HTR-8/SVneo (cell line): Measurements from ENCODE around the gene LTB4R2.

Experiments used
- DNase-seq: peaks from one replicate; pipeline ENCODE4 v3.0.0; 2011; ENCODE audit warnings: low spot score, mixed read lengths; ENCODE audit not compliant: insufficient read length
- FAIRE-seq: peaks from 2 replicates; lab custom pipeline; 2011; peaks lifted over from hg19 to GRCh38; lab: Jason Lieb, UNC

The LTB4R2 gene

DNA sequence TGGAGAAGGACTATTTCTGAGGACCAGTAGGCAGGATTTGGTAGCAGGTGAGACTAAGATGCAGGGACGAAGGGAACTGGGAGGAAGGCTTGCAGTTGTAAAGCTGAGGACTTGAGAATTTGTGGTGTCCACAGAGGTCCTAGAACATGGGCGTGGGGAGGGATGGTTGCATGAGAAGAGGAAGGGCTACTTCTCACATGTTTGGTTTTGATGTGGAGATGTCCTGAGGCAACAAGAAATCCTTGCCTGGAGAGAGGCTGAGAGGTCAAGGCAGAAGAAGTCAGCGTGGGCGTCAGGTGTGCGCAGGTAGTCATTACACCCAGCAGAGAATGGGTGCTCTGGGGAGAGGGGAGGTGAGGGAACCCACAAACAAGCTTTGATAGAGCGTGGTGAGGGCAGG is 32.9 kb upstream of the LTB4R2 start:
- DNase-seq: no peak
- no peak for FAIRE-seq

DNA sequence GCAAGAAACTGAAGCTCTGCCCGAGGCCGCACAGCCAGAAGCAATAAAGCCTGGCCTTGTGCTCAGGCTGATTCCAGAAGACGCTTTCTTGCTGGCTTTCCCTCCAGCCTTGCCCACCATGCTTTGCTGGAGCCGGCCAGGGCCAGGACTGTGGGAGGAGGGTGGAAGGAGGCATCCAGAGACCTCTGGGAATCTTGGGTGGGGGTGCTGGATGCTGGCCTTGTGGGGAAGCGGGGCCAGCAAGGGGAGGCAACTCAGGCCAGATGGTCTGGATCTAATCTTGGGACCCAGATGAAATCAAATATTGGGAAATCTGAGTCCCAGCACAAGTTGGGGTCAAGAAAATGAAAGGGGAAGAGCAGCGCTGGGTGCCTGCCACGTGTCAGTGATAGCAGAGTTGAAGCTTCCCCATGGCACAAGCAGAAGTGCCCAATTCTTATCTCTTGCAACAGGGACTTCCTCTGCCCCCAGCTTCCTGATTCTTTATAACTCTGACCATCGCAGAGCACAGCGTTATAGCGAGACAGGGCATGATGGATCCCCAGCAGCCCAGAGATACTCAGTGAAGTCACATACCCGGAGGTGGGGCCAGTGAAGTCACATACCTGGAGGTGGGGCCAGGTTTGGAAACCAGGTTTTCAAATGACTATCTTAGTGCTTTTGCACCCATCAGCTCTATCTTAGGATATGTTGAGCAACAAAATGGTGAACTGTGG is 32.2 kb upstream of the LTB4R2 start:
- FAIRE-seq: no peak
- DNase-seq: no peak

DNA sequence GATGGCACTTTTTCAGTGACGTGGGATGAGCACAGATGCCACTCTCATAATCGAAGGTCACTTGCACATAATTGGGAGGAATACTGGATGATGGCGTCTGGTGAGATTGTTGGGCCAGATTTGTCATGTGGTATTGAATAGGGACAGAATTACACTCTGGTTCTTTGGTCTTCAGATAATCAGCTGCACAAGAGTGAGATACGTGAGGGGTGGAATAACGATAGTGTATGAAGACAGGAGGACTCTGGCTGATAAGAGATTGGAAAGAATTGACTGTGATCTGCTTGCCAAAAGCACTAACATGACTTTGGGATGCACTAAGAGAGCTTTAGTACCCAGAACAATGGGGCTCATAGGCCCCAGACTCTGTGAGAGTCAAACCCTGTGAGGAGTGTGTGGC is 31.5 kb upstream of the LTB4R2 start:
- FAIRE-seq: no peak
- no peak for DNase-seq

DNA sequence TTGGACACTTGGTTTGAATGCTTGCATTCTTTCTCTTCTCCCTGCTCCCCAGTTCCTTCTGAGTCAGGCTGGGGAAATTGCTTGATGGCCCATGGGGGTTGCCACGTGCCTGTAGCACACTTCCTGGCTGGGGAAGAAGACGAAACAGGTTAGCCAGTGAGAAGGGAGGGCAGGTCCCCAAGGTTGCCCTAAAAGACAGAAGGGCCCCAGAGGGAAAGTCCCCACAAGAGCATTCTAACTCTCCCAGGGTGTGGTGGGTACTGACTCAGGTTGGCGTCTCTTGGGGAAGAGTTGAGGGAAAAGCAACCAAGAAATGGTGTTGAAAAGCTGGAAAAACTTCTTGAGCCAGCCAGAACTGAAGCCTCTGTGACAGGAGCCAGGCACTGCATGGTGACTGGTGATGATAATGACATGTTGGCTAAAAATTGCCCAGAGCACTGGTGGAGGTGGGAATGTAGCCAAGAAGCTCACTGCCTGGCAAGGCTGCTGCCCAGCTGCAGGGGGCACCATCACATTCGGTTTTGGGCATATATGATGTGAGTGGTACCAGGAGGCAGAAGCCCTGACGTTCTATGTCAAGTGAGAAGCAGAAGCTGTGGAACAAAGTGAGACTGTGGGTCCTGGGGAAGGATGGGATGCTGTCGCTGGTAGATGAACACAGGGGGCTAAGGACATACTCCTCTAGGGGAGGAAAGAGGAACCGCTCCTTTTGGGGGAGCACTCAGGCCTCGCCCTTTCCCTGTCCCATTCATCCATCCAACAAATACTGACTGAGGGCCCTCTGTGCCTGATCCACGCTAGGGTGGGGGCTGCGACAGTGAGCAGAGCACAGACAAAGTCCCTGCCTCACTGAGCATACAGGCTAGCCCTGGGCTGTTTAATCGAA is 30.4 kb upstream of the LTB4R2 start:
- FAIRE-seq: no peak
- no peak for DNase-seq

DNA sequence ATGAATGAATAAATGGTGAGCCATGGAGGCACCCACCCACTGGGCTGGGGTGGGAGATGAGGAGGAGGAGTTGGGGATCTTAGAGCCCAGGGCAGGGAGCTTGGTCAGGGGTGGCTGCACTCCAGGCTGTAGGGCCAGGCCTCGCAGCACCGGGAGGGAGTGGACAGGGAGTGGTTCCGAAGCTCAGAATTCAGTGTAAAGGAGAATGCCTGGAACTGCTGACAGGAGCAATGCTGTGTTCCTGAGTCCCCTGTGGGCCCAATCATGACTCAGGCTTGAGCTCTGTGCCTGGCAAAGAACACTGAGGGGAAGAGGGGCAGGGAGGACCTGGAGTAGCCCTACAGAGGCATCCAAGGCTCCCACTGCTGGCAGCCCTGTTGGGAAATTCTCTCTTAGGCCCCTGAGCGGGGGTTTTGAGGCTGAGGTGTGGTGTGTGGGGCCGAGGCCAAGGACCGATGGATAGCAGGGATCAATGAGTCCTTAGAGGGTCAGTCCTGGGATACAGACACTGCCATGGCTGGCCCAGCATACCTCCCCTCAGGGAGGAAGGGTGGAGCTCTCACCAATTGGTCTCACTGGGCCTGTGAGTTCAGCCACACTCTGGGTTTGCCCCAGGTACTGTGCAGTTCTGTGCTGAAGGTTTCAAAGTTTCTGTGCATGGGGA is 29.0 kb upstream of the LTB4R2 start:
- no peak for FAIRE-seq
- DNase-seq: no peak

DNA sequence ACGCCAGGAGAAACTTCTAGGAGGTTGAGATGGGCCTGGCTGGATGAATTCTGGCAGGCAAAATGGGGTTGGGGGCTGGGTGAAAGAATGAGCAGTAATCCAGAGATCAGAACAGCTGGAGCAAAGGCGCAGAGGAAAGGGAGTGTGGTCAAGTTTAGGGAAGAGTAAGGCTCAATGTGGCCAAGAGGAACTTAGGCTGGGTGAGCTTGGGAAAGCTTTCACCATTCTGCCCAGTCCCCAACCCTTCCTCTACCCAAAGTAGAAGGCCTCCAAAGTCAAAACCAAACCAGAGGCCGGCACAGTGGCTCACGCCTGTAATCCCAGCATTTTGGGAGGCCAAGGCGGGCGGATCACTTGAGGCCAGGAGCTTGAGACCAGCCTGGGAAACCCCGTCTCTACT is 28.3 kb upstream of the LTB4R2 start:
- FAIRE-seq (no peak), DNase-seq (no peak)

DNA sequence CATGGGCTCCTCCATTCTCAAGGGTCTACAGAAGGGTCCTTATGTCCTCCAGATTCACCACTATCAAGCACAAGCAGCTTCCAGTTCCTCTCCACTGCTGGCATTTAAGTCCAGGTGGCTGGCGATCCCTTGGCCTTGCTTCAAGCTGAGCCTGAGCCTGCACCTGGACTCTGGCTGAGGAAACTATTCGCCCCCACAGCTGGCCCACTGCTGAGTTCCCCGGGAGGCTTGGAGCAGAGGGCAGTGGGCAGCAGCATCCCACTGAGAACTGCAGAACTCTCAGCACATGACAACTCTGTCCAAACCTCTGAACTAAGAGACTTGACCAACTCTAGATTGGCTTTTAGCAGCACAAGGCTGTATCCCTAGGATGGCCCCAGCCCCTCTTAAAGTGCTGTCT is 27.2 kb upstream of the LTB4R2 start:
- no peak for DNase-seq
- no peak for FAIRE-seq

DNA sequence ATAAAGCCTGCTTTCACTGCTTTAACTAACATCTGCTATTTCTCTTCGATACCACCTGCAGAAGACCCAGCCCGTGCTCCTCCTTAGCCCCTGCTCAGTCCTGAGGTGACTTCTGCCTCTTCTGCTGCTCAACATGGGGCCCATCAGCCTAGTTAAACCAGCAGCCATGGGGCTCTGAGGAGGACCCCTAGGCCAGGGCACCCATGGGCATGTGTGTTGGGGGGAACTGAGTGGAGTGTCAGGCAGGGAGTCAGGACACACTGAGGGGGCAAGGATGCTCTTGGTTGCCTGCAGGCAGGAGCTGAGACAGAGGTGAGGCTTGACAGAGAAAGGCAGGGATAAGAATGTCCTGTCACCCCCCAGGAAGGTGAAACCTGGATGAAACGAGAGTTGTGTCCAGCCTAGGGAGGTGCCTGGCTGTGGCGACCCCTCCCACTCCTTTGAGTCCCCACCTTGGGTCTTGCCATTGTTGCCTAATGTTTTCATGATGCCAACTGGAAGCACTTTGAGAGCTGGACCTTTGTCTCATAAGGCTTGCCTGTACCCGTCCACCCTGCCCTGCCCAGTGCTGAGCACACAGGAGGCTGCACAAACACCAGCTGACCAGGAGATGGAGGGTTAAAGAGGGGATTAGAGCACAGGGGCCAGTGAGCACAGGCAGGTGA is 26.0 kb upstream of the LTB4R2 start:
- FAIRE-seq (no peak), DNase-seq (no peak)

DNA sequence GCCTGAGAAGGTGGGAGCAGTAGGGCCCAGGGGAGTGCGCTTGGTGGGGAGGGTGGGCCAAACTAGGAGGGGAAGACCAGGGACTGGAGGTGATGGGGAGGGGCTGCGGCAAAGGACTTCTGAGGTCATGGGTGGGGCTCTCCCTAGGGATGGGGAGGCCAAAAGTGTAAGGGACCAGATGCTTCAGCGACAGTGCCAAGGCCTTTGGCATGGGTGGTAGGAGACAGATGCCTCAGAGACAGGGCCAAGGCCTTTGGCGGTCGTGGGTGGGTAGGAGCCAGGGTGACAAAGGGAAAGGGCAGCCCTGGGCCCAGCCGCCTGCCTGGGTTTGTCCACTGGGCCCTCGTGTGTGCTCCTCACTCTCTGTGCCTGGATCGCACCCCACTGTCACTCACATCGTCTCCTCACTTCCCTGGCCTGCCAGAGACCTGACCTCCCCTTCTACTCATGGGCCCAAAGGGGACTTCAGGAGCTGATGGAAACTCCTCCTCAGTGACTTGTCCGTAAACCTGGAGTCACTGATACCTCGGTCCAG is 25.4 kb upstream of the LTB4R2 start:
- FAIRE-seq (no peak), DNase-seq (no peak)

DNA sequence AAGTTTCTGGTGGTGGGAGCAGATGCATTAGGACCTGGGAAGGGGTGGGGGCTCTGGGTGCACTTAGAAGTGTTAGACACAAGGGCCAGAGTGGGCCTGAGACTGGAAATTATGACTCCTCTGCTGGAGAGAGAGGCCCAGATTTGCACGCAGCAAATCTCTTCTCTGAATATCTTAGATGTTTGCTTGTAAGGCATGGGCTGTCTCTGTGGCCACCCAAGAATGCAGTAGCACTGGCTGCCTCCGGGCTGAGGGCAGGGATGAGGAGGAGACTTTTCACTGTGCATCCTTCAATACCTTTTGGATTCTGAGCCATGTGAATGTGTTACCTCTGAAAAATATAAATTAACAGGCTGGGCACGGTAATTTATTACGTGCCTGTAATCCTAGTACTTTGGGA is 24.6 kb upstream of the LTB4R2 start:
- FAIRE-seq (no peak), DNase-seq (no peak)

DNA sequence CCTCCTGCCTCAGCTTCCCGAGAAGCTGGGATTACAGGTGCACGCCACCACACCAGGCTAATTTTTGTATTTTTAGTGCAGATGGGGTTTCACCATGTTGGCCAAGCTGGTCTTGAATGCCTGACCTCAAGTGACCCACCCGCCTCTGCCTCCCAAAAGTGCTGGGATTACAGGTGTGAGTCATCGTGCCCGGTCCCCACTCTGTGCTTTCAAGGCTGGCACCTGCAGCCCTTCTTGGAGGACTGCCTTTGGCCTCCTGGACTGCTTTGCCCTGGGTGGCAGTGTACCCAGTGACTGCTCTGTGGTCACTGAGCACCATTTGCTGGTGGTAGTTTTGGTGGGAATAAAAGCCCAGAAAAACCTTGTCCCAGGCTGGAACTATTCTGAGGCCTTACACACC is 22.9 kb upstream of the LTB4R2 start:
- no peak for FAIRE-seq
- no peak for DNase-seq

DNA sequence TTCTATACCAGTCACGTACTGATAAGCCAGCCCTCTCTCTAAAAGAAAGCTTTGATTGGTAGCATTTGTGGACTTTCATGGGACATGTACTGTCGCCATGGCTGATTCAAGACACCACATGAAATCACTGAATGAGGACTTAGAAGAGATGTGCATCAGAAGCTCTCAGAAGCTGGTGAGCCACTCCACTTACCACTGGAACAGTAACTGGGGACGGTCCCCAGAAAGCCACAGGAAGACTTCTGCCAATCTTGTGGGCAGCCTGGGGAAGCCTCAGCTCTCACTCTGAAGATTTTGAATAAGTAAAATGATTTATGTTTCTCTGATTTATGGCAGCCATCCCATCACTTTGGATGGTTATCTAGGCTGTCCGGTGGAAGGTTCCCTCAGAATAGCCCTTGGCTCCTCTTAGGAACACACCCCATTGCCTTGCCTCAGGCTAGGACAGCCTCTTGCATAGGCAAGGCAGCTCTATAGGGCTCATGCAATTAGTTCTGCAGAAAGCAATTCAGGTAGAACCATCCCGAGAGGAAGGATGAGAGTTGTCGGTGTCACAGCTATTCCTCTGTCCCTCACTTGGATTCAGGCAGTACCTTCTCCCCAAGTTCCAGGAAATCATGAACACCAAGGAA is 20.2 kb upstream of the LTB4R2 start:
- DNase-seq (no peak), FAIRE-seq (no peak)

DNA sequence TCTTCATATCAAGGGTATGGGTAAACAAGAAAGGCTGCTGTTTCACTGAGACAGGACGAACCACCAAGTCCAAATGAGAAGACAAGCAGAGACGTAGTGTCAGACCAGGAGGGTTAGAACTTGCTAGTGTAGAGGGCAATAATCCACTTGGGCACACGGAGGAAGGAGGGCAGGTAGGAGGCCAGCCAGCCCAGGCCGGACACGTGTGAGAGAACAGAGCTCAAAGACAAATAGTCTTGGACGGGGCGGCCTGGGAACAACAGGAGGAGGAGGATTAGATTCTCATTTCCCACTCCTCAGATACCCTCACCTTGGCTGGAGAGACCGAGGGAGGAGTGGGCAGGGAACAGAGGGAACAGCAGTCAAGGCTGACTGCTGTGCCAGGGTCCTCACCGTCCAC is 19.2 kb upstream of the LTB4R2 start:
- no peak for DNase-seq
- no peak for FAIRE-seq

DNA sequence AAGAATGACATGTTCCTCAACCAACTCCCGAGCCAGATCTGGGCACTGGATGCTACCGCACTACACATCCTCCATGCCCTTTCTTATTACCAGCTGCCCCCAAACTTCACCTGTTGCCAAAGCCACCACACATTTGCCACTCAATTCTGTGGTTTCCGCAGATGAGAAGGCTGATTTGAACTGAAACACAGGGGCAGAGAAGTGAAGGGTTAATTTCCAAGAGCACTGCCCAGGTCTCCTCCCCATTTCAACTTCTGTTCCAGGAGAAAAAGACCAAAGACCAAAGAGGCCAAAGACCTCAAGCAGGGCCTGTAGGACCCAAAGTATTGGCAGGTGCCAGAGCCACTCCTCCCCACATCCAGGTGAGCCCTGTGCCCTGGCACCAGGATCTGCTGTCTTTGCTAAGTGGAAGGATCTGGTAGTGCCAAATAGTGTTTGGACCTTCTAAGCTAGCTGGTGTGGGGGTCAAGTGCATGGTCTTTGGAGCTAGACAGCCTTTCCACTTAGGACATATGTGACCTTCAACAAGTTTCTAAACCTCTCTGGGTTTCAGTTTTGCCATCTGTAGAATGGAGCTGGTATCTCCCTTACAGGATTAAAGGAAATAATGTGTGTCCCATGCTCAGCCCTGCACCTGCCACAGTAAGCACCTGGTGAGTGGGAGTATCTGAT is 18.4 kb upstream of the LTB4R2 start:
- DNase-seq: no peak
- FAIRE-seq: no peak

DNA sequence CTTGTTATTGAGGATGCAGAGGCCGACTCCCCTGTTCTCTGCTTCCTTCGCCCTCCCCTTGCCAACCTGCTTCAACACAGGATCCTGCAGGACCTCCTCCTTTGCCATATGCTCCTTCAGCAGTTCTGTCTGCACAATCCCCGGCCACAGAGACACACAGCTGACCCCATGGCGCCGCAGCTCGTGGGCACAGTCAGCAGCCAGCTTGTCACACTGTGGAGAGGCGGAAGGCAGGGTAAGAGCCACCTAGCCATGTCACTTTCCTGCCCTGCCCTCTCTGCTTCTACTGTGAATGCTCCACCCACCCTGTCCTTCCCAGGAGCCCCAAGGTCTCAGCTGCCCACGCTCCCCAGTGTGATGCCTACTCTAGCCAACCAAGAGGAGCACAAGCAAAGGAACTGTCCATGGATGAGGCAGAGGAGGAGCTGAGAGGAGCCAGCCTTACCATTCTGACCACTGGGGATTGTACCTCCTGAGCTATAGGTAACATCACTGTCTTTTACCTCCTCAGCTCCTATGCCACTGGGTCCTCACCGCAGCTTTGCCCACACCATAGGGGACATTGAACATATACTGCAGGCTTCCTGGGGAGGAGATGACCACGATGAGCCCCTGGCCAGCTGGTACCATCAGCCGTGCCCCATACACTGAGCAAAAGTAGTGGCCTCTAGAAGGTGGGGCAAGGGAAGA is 17.7 kb upstream of the LTB4R2 start:
- DNase-seq (no peak), FAIRE-seq (no peak)

DNA sequence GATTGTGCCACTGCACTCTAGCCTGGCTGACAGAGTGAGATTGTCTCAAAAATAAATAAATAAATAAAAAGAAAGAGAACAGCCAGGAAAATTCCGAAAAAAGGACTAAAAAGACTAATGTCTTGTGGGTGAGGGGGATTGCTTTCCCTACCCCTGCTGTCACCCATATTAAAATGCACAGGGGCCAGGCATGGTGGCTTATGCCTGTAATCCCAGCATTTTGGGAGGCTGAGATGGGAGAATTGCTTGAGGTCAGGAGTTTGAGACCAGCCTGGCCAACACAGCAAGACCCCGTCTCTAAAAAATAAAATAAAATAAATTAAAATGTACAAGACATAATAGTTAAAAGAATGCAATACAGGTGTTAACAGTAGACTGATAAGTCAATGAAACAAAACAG is 16.4 kb upstream of the LTB4R2 start:
- DNase-seq: no peak
- no peak for FAIRE-seq

DNA sequence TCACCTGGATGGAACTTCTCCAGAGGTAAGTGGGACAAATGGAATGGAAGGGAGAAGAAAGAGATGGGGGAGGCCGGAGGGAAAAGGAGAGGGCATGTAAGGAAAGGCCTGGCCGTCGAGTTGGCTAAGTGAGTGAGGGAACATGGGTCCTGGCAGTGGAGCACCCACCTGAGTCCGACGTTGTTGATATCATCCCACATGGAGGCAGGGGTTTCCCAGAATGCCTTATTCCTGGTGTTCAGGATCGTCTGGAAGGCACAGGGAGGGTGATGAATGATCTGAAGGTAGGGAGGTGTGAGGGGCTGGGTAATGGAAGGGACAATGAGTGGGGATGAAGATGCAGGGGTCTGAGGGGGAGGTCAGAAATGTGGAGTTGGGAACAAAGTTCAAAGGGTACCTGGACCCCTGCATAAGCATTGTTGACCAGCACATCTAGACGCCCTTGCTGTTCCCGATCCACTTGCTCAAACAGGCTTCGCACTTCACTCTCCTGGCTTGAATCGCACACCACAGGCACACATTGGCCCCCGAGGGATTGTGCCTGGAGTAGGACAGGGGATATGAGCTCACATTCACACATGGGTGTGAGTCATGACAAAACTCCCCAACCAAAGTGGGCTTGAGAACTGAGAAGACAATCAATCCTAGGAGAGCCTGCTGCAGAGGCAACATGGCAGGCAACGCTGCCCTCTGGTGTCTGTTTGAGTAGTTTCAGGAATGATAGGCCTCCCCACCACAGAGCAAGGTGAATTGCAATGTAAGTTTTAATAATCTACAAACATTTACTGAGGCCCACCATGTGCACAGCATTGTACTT is 13.4 kb upstream of the LTB4R2 start:
- FAIRE-seq: no peak
- DNase-seq: peak; percentile 60
